ENCODE data around the gene AMBP.

Gene AMBP

GRCh38 chr9:114112778-114113584 is 34.9 kb upstream of the AMBP start:
- DNase-seq: no peak

- DNase-seq: no peak
These were observed 34.2 kb upstream of the AMBP start for GRCh38 chr9:114112325-114112724.

DNA sequence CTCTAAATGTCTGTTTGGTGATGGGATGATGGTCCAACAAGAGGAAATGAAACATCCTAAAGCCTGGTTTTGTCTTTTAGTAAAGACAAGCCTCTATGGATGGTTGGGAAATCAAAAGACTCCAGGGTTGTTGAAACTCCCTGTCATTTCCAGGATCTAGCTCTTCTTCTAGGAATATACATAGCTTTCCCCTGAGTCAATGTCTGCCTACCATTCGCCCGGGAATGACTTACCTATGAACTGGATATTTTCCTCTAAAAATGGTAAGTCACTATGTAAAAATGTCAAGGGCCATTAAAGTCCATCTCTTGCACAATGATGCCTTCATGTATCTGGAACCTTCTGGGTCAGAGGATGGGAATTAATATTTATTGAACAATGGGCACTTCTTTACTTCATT is 32.1 kb upstream of the AMBP start:
- DNase-seq: no peak

GRCh38 chr9:114109124-114109523 is 31.0 kb upstream of the AMBP start:
- DNase-seq: no peak

DNA sequence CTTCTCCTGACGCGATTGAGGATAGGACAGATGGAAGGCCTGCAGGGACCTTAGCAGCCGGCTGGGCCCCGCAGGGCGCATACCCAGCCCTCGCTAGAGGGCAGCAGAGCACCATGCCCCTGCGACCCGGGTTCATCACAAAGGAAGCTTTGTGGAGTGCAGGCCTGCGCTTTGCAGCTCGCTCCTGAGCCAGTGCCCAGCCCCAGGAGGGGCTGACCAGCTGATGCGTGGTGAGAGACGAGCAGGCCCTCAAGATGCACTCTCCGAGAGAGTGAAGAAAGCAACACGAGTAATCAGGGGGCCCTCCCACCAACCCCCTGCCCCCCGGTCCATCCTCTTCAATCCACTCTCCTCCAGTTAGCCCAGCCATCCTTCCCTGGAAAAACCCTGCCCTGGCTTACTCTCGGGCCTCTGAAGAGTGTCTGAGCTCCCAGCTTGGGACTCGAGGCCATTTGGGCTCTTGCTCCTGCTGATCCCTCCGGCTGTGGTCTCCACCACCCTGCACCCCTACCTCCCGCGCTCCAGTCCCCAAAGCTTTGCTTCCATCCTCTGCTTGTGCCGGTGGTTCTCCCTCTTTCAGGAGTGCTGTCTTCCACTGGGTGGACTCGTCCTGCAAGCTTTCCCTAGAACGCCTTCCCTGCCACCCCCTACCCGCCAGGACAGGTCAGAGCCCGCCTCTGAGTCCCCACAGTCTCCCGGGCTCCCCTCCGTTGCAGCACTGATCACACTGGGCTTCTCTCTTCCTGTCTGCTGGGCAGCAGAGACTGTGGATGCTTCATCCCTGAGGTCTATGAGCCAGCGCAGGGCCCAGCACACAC is 30.1 kb upstream of the AMBP start:
- peak; percentile 76 for DNase-seq

GRCh38 chr9:114107286-114108001 is 29.3 kb upstream of the AMBP start:
- no peak for DNase-seq

GRCh38 chr9:114105236-114105635 is 27.1 kb upstream of the AMBP start:
- no peak for DNase-seq

DNA sequence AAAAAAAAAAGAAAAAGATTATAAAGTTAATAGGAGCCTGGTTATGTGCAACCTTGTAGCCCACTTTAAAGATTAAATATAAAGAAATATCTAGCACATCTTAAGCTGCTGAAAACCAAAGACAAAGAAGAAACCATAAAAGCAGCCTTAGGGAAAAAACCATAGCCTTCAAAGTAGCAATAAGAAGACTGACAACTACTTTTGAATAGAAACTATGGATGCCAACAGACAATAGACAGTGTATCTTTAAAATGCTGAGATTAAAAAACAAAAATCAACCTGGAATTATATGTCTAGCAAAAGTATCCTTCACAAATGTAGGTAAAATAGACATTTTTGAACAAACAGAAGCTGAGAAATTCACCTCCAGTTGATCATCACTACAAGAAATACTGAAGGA is 24.4 kb upstream of the AMBP start:
- DNase-seq: no peak

DNA sequence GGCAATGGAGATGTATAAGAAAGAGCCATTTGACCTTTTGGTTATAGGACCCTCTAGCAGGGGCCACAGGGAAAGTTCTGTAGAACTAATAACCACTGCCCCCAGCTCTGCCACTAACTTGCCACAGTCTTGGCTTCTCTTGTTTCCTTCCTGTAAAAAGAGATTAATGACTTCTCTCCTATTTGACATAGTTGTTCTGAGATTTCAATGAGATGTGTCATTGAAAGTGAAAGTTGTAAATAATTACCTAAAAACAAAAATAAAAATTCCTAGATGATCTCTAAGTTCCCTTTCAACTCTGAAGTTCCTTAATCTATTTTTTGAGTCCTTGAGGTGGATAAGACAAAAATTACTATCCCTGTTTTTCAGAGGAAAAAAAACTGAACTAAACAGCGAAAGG is 22.4 kb upstream of the AMBP start:
- DNase-seq: no peak

GRCh38 chr9:114099669-114100270 is 21.7 kb upstream of the AMBP start:
- DNase-seq: no peak

GRCh38 chr9:114098936-114099668 is 21.0 kb upstream of the AMBP start, which contains the start of gene KIF12:
TSS of gene KIF12 (minus strand) at chr9:114099292. CDS start at chr9:114099276, 16 bp downstream.
- DNase-seq: no peak

- DNase-seq: peak; percentile 54
These were observed 20.2 kb upstream of the AMBP start for GRCh38 chr9:114098021-114098935.

DNA sequence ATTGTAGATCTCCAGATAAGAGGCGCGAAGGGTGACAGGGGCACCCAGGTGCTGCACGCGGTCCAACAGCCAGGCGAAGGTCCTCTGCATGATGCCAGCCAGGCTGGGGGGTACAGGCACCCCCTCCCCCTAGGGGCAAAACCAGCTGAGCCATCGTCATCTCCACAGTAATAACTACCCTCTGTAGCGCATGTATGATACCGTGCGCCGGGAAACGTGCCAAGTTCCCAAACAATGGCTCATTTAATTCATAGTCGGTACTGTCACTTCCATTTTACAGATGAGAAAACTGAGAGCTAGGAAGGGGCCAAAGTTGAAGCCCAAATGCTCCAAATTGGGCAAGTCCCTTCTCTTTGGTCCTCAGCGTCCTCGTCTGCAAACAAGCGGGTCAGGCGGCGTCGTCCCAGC is 19.5 kb upstream of the AMBP start:
- DNase-seq: peak; percentile 12

GRCh38 chr9:114096866-114097612 is 18.9 kb upstream of the AMBP start:
- no peak for DNase-seq

DNA sequence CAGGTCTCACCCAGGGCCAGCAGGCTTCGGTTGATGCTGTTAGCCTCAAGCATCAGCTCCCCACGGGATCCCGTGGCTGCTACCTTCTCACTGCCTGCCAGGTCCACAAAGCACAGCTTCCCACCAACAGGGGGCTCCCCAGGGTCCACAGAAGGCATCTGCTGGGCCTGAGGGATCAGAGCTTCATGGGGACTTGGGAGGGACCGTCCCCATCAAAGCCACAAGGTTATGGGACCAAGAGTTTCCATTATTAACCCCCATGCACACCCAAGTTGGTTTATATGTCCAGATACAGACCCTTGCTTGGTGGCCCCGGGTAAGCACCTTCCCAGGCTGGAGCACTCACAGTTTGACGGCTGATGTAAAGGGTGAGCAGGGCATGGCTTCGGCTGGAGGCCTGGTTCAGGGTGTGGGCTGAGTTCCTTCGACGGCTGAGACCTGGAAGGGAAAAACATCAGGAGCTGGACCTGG is 18.0 kb upstream of the AMBP start:
- DNase-seq: peak; percentile 27

DNA sequence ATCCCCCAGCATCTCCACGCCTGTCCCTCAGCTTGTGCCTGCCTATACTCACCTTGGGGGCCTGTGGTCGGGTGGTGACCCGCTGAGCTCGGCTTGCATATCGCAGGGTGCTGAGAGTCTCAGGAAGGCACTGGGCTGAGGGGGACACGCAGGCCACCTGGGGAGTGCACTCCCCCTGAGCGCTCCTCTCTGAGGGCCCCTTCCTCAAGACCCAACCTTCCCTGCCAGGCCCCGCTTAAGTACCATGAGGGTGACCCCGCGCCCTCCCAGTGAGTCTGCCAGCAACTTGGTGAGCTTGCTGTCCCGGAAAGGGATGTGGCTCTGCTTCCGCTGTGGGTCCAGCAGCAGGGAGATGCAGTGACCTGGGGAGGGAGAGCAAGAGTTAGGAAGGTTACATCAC is 16.9 kb upstream of the AMBP start:
- DNase-seq: no peak

DNA sequence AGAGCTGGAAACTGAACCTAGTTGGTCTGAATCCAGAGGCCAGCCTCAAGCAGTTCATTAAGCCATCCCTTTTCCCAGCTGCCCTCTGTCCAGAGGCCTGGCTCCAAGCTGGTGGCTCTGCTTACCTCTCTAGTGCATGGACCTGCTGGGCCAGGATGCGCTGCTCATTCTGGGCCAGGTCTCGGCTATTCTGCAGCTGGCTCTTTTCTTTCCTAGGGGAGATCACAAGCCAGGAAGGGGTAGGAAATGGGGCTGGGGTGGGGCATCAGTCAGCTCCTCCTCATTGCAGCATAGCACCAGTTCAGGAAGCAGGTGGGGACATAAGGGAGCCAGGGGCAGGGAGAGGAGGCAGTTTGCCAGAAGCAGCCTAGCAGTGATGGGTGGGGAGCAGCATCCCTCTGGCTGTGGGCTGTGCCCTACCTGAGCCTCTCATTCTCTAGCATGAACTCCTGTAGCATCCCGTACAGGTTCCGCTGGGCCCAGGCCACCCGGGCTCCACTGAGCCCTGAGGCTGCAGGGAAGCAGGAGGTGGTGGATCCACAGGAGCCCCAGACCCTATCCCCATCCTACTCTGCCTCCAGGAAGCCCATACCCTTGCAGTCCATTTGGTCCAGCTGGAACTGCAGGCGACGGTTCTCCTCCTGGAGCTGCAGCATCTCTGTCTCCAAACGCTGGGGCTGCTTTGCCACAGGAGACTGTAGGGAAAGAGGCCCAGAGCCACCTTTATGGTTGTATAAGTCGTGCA is 15.8 kb upstream of the AMBP start:
- no peak for DNase-seq

GRCh38 chr9:114093031-114093471 is 15.0 kb upstream of the AMBP start:
- DNase-seq: no peak

- no peak for DNase-seq
These were observed 14.2 kb upstream of the AMBP start for GRCh38 chr9:114092336-114092735.

Measured in stimulated activated CD4-positive, alpha-beta T cell treated with anti-CD3 and anti-CD28 coated beads, Interleukin-15, amount 100 ng/mL, for 24 hours (primary cell).